ENCODE measurements around the gene EOMES.

The EOMES gene

GRCh38 chr3:27681249-27681748 lies 40.8 kb downstream of the EOMES start:
- peak; percentile 82 for DNase-seq (ENCODE audit: low read depth, low spot score)

DNA sequence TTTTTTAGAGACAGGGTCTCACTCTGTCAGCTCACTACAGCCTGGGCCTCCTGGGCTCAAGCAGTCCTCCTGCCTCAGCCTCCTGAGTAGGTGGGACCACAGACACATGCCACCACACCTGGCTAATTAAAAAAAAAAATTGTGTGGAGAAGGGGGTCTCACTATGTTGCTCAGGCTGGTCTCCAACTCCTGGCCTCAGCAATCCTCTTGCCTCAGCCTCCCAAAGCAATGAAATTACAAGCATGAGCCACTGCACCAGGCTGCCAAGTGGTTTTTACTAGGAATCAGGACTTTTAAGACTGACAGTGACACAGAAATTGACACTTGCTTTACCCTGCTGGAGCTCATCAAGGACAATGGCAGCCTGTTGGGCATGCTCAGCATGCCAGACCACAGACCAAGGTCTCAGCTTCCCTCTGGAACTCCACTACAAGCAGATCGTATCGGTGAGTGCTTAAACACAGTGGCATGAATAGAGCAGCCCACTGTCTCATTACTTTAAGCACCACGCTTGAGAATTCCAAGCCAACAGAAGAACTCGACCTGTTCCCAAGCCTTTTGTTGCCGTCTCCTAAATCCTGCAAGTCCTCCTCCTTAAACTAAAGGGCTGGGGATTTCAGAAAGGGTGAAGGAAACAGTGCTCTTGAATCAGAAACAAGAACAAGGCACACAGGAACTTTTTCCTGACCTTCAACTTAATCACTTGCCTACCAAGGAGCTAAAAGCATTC lies 41.4 kb downstream of the EOMES start:
- DNase-seq (ENCODE audit: low read depth, low spot score): peak; percentile 59

GRCh38 chr3:27679691-27680090 lies 42.4 kb downstream of the EOMES start:
- no peak for DNase-seq (ENCODE audit: low read depth, low spot score)

- no peak for DNase-seq (ENCODE audit: low read depth, low spot score)
Measured at GRCh38 chr3:27678234-27678633, 43.9 kb downstream of the EOMES start.

GRCh38 chr3:27677565-27677964 lies 44.6 kb downstream of the EOMES start:
- peak; percentile 67 for DNase-seq (ENCODE audit: low read depth, low spot score)

DNA sequence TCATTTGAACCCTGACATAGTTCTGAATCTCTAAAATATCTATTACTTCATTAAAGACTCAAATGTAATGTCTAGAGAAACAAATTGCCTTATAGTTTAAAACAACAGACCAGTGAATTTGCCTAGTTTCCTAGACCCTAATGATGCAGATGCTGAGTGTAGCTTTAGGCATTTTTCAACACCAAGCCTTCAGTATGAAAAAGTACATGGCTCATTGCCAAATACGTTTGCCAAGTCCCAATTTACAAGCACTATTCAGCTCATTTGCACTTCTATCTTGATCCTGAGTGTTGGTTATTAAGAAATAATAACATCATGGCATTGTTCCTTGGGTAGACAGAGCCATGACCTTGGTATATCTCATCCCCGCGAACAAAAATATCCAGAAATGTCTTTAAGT lies 46.8 kb downstream of the EOMES start:
- peak; percentile 92 for DNase-seq (ENCODE audit: low read depth, low spot score)

DNA sequence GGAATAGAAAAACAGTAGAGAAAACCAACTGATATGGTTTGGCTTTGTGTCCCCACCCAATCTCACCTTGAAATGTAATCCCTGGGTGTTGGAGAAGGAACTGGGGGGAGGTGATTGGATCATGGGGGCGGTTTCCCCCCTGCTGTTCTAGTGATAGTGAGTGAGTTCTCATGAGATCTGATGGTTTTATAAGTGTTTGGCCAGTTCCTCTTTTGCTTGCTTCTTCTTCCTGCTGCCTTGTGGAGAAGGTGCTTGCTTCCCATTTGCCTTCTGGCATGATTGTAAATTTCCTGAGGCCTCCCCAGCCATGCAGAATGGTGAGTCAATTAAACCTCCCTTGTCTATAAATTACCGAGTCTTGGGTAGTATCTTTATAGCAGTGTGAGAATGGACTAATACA lies 48.4 kb downstream of the EOMES start:
- DNase-seq (ENCODE audit: low read depth, low spot score): no peak

DNA sequence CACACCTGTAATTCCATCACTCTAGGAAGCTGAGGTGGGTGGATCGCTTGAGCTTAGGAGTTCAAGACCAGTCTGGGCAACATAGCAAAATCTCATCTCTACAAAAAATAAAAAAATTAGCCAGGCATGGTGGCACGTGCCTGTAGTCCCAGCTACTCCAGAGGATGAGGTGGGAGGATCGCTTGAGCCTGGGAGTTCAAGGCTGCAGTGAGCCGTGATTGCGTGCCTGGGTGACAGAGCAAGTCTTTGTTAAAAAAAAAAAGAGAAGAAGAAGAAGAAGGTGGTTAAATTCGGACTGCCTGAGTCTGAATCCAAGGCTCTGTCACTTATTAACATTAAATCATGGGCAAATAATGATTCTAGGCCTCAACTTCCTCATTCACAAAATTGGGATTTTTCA lies 51.0 kb downstream of the EOMES start:
- DNase-seq (ENCODE audit: low read depth, low spot score): no peak

DNA sequence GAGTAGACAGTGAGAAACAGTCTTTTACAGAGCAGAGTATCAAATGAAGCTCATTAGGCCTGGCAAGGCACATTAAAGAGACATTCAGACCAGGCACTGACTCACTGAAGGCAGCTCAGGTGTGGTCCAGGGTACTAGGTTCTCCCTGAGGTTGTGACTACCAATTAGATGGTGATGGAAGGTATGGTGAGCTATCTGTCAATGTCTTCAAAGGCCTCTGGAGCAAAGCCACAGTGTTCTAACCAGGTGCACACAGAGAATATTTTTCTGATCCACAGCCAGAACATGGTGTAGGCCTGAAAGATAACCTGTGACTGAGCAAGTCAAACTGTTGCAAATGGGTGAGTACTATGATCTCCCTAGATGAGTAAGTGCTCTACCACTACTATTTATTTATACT lies 51.5 kb downstream of the EOMES start:
- DNase-seq (ENCODE audit: low read depth, low spot score): no peak

DNA sequence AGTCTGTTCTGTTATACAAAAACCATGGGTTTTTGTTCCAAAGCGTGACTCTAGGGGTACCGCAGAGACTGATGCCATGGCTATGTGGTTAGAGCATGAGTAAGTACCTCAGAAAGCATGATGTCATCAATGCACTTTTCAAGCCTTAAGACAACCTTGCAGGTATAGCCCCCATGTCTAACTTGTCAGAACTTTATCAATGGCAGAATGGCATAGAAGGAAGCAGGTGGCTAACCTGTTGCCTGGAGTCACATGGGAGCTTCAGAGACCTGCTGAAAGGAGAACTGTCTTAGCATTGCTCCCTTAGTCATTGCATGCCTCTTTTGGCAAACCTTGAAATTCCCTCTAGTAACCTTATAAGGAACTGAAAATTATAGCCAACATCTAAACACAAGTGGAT lies 52.5 kb downstream of the EOMES start:
- DNase-seq (ENCODE audit: low read depth, low spot score): peak; percentile 86

DNA sequence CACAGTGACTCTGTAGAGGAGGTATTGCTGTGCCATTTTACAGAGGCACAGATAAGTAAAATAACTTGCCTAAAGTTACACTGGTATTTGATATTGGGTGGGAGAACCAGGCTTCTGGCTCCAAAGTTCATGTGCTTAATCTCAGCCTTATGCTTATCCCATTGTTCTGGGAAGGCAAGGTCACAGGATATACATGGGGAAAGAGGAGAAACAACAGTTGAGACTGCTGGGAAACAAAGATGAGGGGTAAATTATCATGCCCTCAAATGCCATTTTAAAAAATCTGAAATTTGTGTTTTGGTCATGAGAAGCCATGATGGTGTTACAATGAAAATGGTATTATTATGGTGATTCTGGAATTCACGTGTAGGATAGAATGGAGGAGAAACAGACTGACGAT lies 54.4 kb downstream of the EOMES start:
- no peak for DNase-seq (ENCODE audit: low read depth, low spot score)

DNA sequence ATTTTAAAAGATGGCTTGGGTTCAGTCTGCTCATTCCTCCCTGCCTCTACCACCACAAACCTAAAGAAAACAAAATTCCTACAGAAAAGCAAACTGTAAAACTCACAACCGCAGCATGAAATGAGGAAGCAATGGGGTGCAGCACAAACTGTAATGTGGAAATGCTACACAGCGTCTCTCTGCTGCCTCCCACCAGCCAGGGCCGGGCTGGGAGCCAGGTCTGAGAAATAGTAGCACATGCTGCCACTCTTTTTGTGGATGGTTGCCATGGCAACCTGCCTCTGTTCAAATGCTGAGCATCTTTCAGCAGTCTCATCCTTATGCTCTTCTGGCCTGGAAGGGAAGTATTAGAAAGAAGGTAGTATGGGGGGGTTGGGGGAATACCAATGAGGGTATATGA lies 55.4 kb downstream of the EOMES start:
- peak; percentile 95 for DNase-seq (ENCODE audit: low read depth, low spot score)

- DNase-seq (ENCODE audit: low read depth, low spot score): no peak
Measured at GRCh38 chr3:27666272-27666671, 55.9 kb downstream of the EOMES start.

Data from astrocyte of the hippocampus (primary cell).